ENCODE measurements around the gene TMEM256.

- no peak for TF ChIP-seq CTCF (IDR thresholded peaks at IDR 0.05)
- no peak for TF ChIP-seq POLR2AphosphoS5 (IDR thresholded peaks at IDR 0.05; ENCODE audit: insufficient read depth in 1 of 2, low read depth in 1 of 2)
- TF ChIP-seq POLR2A (IDR thresholded peaks at IDR 0.05), result no peak
These were observed 28.4 kb upstream of the TMEM256 start for GRCh38 chr17:7432296-7432695.
